ENCODE data around the gene OR6X1. TPM values are rescaled to one million over a fixed set of nuclear protein-coding genes. Genes with fewer than 3 reads are reported as not detected.

Gene OR6X1
- total RNA-seq, 1 experiment from 2014 or later = not detected

GRCh38 chr11:123742031-123742723 is 12.1 kb downstream of the OR6X1 start (continued):
- TF ChIP-seq E2F1 (CRISPR knock-in tag; IDR thresholded peaks at IDR 0.05) (no peak), ZNF425 (CRISPR knock-in tag; conservative IDR thresholded peaks at IDR 0.05) (no peak), SMAD3 (CRISPR knock-in tag; IDR thresholded peaks at IDR 0.05; ENCODE audit: borderline replicate concordance) (no peak), ZNF416 (CRISPR knock-in tag; IDR thresholded peaks at IDR 0.05) (no peak), GTF2I (CRISPR knock-in tag; conservative IDR thresholded peaks at IDR 0.05) (no peak), ATF6 (CRISPR knock-in tag; IDR thresholded peaks at IDR 0.05) (no peak), ZNF512 (CRISPR knock-in tag; IDR thresholded peaks at IDR 0.05; ENCODE audit: borderline replicate concordance) (no peak), STAT6 (CRISPR knock-in tag; conservative IDR thresholded peaks at IDR 0.05; ENCODE audit: low read depth) (no peak), IRF1 (CRISPR knock-in tag; IDR thresholded peaks at IDR 0.05) (no peak), CREM (CRISPR knock-in tag; IDR thresholded peaks at IDR 0.05) (no peak), MYBL2 (CRISPR knock-in tag; IDR thresholded peaks at IDR 0.05) (0 out of 2 replicates have a peak, but pooled peaks have one; percentile 64), FOXP4 (CRISPR knock-in tag; IDR thresholded peaks at IDR 0.05) (peak; percentile 74; the same call in 1 of the 2 replicates), ETV6 (CRISPR knock-in tag; IDR thresholded peaks at IDR 0.05) (peak; percentile 76), GRHL2 (CRISPR knock-in tag; IDR thresholded peaks at IDR 0.05; ENCODE audit: insufficient replicate concordance, severe bottlenecking) (no peak), ERG (CRISPR knock-in tag; IDR thresholded peaks at IDR 0.05) (no peak), ZNF317 (CRISPR knock-in tag; IDR thresholded peaks at IDR 0.05; ENCODE audit: borderline replicate concordance, low read depth) (no peak), ZBTB43 (CRISPR knock-in tag; IDR thresholded peaks at IDR 0.05) (peak; percentile 80; the same call in 1 of the 2 replicates), SP1 (CRISPR knock-in tag; conservative IDR thresholded peaks at IDR 0.05) (peak; percentile 32; the same call in 1 of the 2 replicates), ZNF138 (CRISPR knock-in tag; conservative IDR thresholded peaks at IDR 0.05) (no peak)
